ENCODE results near the gene PIKFYVE.
"Not testable (repeated sequence)": the region's sequence is repeated elsewhere in the genome, so short reads cannot be mapped to it uniquely, and the experiment has no call there.

PIKFYVE gene

DNA sequence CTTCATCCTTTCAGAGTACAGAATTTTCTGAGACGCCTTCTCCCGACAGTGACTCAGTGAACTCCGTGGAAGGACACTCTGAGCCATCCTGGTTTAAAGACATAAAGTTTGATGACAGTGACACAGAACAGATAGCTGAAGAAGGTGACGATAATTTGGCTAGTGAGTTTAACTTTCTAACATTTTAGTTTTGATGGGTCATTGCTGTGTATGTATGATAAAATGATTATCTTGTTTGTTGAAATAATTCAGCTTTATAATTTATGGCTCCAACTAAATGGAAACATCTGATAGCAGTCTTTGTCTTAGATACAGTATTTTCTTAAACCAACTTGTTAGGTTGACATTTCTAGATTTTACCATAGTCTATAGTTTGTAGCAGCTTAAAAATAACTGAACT, 38.1 kb downstream of the PIKFYVE start:
- DNase-seq: no peak

DNA sequence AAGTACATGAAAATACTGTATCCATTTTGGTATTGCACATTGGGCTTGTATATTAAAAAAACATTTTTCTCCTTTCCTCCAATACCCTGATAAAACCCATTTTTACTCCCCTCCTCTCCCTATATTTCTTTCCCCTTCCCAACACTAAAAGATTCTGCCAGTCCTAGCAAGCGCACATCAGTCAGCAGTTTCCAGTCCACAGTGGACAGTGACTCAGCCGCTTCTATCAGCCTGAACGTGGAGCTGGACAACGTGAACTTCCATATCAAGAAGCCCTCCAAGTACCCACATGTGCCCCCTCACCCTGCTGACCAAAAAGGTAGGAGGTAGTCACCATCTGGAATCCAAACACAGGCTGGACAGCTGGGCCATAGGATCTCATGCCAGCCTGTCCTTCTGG, 38.6 kb downstream of the PIKFYVE start:
- no peak for DNase-seq

GRCh38 chr2:208306291-208306690, 40.2 kb downstream of the PIKFYVE start:
- DNase-seq: no peak

GRCh38 chr2:208311321-208311720, 45.3 kb downstream of the PIKFYVE start:
- no peak for DNase-seq

GRCh38 chr2:208311954-208312353, 45.9 kb downstream of the PIKFYVE start:
- DNase-seq: no peak

GRCh38 chr2:208315081-208315788, 49.2 kb downstream of the PIKFYVE start:
- no peak for DNase-seq

- DNase-seq: no peak
Observed at GRCh38 chr2:208318127-208318526, 52.1 kb downstream of the PIKFYVE start.

- DNase-seq: no peak
Observed at GRCh38 chr2:208319391-208319790, 53.3 kb downstream of the PIKFYVE start.

DNA sequence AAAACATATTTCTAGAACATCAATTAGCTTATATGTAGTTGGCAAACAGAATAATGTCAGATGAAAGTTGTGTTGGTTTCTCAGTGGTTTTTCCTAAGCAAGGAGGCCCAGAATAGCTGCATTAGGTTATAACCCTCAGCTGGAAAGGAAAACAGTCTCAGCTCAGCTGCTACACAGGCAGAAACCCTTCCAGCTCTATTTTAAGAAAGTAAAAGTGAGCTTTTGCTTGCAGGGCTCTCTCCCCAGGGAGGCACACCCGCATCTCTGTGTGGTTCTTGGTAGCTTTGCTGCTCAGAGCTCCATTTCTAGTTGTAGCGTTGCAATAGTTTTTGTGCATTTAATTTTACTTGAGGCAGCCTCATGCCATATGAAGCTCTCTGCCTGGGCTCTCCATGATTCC, 54.6 kb downstream of the PIKFYVE start:
- DNase-seq: no peak

DNA sequence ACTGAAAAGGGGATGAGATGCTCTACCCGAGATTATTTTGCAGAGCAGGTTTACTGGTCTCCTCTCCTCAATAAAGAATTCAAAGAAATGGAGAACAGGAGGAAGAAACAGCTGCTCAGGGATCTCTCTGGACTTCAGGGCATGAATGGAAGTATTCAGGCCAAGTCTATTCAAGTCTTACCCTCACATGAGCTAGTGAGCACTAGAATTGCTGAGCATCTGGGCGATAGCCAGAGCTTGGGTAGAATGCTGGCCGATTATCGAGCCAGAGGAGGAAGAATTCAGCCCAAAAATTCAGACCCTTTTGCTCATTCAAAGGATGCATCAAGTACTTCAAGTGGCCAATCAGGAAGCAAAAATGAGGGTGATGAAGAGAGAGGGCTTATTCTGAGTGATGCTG, 60.0 kb downstream of the PIKFYVE start:
- no peak for DNase-seq

GRCh38 chr2:208329485-208329884, 63.4 kb downstream of the PIKFYVE start:
- DNase-seq: no peak

DNA sequence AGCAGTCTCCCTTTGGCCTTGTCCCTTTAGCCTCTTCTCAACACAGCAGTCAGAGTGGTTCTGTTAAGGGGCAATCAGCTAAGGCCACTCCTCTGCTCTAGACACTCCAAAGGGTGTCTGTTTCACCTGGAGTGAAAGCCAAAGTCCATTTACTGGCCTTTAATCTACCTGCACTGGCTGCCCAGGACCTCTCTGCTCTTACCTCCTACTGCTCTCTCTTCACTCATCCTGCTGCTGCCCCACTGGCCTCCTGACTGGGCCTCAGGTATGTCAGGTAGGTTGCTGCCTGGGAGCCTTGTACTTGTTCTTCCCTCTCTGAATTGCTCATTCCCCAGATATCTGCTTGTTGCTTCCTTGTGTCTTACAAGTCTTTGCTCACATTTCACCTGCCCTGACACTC, 68.2 kb downstream of the PIKFYVE start:
- no peak for DNase-seq

DNA sequence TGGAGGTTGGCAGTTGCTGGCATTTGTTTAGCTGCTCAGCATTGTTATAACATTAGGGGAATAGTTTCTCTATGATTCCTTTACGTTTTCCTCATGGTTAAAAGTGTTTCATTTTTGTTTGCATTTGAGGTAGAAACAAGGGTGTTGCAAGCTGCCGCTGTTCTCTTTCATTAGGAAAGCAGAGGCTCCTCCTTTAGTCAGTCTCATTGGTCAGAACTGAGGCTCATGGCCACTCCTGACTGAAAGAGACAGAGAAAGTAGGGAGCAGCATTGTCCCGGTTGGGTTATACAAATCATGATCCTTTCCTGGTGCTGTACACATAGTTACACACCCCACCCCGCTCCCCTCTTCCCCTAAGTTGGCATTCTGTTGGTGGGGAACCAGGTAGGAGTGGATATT, 80.7 kb downstream of the PIKFYVE start:
- DNase-seq: no peak

DNA sequence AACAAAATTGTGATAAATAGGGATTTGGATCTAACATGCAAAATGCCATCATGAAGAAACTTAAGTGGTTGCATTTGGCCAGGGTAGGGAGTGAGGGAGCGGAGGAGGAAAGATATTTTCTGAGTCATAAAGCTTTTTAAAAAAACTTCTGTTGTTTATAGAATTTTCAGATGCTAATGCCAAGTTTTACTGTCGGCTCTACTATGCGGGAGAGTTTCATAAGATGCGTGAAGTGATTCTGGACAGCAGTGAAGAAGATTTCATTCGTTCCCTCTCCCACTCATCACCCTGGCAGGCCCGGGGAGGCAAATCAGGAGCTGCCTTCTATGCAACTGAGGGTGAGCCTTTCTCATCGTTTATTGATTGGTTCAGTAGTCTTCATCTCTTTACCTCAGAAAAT, 84.6 kb downstream of the PIKFYVE start:
- DNase-seq: no peak

DNA sequence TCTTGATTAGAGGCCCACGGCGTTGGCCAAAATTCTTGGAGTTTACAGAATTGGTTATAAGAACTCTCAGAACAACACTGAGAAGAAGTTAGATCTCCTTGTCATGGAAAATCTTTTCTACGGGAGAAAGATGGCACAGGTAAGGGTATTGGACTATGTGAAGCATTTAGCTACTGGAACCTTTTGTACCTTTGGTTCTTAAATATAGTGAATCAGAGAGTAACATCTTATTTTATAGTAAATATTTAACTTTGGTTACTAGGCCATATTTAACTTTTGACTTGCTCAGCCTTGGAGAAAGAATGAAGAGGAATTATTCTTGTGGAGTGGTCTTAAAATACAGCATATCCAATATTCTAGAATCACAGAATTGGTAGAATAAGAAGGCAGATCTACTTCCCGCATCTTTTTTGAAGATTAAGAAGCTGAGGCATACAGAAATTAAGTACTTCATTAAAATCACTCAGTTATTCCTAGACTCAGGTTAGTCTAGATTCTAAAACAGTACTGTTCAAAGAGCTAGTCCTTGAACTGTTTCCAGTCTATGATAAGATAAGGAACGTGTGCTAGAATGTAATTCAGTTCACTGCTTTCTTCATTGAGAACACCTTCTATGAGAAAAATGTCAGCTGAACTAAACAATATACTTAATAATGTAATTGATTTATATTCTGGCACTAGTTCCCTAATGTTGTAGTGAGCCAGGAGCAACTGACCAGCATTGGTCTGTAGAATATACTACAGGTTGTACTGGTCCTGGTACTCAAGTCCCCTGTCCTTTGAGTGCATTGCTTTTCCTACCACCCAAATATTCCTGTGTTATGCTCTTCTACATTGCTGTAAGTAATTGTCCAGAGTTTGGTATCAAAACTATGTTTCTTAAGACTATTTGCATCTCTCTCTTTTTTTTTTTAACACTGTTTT, 86.9 kb downstream of the PIKFYVE start:
- no peak for DNase-seq

GRCh38 chr2:208354964-208355381, 88.9 kb downstream of the PIKFYVE start:
- DNase-seq: no peak

- not testable (repeated sequence) for DNase-seq
Observed at GRCh38 chr2:208356420-208356819, 90.4 kb downstream of the PIKFYVE start.

GRCh38 chr2:208356846-208357574, 91.0 kb downstream of the PIKFYVE start:
- DNase-seq: no peak

- DNase-seq: no peak
Observed at GRCh38 chr2:208358758-208359631, 92.9 kb downstream of the PIKFYVE start.

DNA sequence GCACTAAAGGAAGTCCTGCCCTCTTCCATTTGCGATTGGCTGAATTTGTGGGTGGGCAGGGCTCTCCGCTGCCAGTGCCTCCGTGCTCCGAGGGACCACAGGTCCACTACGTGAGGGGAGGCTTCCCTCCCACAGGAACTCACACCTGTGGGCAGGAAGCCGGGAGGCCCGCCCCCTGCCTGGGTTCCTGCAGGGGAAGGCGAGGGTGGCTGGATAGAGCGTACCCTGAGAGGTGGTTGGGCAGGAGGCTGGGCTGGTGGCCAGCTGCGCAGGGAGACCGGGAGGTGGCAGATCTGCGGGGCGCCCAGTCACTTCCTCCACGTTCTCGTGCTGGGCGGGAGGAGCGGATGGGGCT, 93.6 kb downstream of the PIKFYVE start:
- no peak for DNase-seq

DNA sequence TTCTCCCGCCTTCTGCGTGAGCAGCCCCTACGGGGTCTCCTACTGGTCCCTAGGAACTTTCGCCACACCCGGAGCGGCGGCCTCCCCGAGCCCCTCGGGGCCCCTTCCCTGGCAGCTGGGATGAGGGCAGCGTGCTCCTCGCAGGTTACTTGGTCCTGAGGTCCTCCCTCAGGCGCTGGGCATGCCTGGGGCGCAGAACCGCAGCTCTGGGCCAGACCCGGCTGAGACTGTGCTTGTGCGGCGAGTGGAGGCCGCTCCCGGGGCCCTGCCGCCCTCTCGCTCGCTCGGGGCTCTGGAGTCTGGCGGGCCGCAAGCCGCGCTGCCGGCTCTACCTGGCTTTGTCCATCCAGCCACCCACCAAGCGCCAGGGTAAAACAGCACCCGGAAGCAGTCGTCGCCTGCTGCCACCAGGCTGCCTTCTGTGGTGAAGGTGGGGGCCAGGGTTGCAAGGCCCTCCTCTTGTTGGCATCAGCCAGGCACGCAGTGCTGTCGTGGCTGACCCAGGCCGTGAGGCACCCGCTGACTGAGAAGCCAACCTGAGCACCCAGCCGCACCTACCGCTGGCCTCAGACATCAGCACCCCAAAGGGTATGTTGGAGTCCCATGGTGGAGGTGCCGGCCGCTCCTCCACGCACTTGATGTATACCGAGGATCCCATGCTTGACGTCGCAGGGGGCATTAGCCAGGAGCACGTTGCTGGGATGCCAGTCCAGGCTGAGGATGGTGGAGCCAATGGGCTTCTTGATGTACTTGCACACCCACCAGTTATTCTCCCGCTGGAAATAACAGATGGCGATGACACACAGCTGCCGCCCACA, 94.4 kb downstream of the PIKFYVE start:
- no peak for DNase-seq

GRCh38 chr2:208361077-208361441, 95.0 kb downstream of the PIKFYVE start:
- DNase-seq: no peak
